Stomach smooth muscle (tissue), 2 donors: ENCODE results near the gene ERFL.
"Not testable (repeated sequence)": the region's sequence is repeated elsewhere in the genome, so short reads cannot be mapped to it uniquely, and the experiment has no call there.

Experiments
- H3K27ac ChIP-seq: one replicate; pipeline ENCODE4 v1.7.0; 2013; ENCODE audit warnings: mild to moderate bottlenecking, low read length, inconsistent platforms
- H3K27me3 ChIP-seq, 2 donors: one replicate each; pipeline ENCODE4 v1.7.0; 2013; ENCODE audit warnings: low read length in 2 of 2; ENCODE audit not compliant: insufficient read depth in 2 of 2, control insufficient read depth in 1 of 2
- H3K36me3 ChIP-seq, 2 donors: one replicate each; pipeline ENCODE4 v1.7.0; 2013; ENCODE audit warnings: low read length in 2 of 2; ENCODE audit not compliant: control insufficient read depth in 2 of 2, insufficient read depth in 2 of 2
- H3K4me1 ChIP-seq: one replicate; pipeline ENCODE4 v1.7.0; 2013; ENCODE audit warnings: low read length; ENCODE audit not compliant: control insufficient read depth, insufficient read depth
- H3K4me3 ChIP-seq, 2 donors: one replicate each; pipeline ENCODE4 v1.7.0; 2013; ENCODE audit warnings: low read length in 2 of 2
- H3K9ac ChIP-seq, 2 donors: one replicate each; pipeline ENCODE4 v1.7.0; 2013; ENCODE audit warnings: low read length in 2 of 2, mild to moderate bottlenecking in 1 of 2
- H3K9me3 ChIP-seq, 2 donors: one replicate each; pipeline ENCODE4 v1.7.0; 2013; ENCODE audit warnings: low read length in 2 of 2; ENCODE audit not compliant: control insufficient read depth in 2 of 2
- donor health status: healthy.
- donor health status: Pancreatic carcinoma.

Gene ERFL

DNA sequence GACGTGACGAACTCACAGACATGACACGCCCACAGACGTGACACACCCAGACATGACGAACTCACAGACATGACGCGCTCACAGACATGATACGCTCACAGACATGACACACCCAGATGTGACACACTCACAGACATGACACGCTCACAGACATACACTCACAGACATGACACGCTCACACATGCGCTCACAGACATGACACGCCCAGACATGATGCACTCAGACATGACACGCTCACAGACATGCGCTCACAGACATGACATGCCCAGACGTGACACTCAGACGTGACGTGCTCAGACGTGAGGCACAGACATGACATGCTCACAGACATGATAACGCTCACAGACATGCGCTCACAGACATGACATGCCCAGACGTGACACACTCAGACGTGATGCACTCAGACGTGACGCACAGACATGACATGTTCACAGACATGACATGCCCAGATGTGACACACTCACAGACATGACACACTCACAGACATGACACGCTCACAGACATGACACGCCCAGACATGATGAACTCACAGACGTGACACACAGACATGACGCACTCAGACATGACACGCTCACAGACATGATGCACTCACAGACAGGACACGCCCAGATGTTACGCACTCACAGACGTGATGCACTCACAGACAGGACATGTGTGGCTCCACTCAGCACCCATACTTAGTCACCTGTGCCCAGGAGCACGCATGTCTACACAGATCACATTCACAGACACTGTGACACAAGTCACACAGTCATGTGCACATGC, 8.1 kb downstream of the ERFL start:
- H3K4me3 ChIP-seq: no peak overlapping the region

GRCh38 chr19:41918653-41919244, 9.5 kb downstream of the ERFL start:
- Histone ChIP-seq H3K27ac (no peak overlapping the region), H3K4me3 (no peak overlapping the region), H3K36me3 (no peaks in the 10 kb centered on the region), H3K4me1 (peaks cover 5% of the 10 kb centered on the region), H3K9me3 (no peaks in the 10 kb centered on the region), H3K27me3 (peaks cover 78 to 80% of the 10 kb centered on the region in 2 donors), H3K9ac (no peak overlapping the region)

More for the DNA sequence above, 8.1 kb downstream of the ERFL start:
- no peaks in the 10 kb centered on the region for H3K9me3 ChIP-seq
- H3K36me3 ChIP-seq: no peaks in the 10 kb centered on the region
- H3K4me1 ChIP-seq: peaks cover 4% of the 10 kb centered on the region
- peaks cover 83% of the 10 kb centered on the region in 2 donors for H3K27me3 ChIP-seq
- no peak overlapping the region for H3K27ac ChIP-seq
- H3K9ac ChIP-seq: no peak overlapping the region

DNA sequence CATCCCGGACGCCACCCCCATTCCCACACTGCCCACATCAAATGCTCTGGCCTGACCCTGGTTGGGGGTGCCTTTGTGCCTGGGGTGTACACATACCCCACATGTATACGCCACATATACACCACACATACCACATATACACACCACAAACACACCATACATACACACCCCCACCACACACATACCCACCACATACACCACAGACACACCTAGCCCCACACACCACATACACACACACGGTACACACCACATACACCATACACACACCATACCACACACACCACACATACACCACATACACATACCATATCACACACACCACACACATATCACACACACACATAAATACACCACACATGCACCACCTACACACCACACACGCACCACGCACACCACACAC, 10.2 kb downstream of the ERFL start:
- H3K4me1 ChIP-seq: peaks cover 5% of the 10 kb centered on the region
- no peaks in the 10 kb centered on the region for H3K36me3 ChIP-seq
- H3K9me3 ChIP-seq: no peaks in the 10 kb centered on the region
- H3K4me3 ChIP-seq: no peak overlapping the region
- no peak overlapping the region for H3K9ac ChIP-seq
- peaks cover 79 to 84% of the 10 kb centered on the region in 2 donors for H3K27me3 ChIP-seq
- H3K27ac ChIP-seq: no peak overlapping the region

DNA sequence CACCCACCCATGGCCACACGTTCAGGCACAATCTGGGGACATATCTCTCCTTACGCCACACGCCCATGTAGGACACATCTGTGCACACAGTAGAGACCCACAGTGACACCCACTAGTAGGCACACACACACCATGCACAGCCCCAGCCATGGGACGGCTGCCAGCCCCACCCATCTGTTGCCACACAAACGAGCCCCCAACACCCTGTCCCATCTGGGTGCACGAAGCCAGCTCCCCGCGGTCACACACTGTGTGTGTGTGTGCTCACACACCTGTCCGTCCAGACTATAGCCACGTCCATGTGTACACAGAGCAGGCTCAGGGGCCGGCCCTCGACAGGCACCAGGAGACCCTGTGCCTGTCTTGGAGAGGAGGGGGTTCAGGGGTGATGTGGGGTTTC, 10.6 kb downstream of the ERFL start:
- Histone ChIP-seq H3K27me3 (peaks cover 75 to 80% of the 10 kb centered on the region in 2 donors), H3K9ac (no peak overlapping the region), H3K4me3 (no peak overlapping the region), H3K36me3 (no peaks in the 10 kb centered on the region), H3K9me3 (no peaks in the 10 kb centered on the region), H3K27ac (no peak overlapping the region), H3K4me1 (peaks cover 5% of the 10 kb centered on the region)

DNA sequence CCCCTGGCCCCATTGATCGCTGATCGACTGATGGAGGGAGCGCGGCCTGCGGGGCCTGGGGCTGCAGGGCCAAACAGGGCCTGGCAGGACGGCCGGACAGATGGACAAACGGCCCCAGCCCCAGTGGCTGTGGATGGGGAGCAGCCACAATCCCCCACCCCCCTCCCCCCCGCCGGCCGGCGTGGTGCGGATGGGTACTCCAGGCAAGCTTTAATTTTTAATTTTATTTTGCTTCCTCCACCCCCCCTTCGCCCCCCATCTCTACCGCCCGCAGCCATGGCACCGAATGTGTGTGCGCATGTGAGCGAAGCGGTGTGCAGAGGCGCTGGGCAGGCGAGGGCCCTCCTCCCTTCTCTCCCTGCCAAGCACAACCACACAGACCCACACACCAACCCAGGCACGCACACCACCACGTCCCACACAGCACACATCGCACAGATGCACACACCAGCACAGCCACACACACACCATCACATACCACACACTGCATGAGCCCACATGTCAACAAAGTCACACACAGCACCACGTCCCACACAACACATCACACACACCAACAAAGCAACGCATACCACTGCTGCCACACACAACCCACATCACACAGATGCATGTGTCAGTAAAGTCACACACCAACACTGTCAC, 12.4 kb downstream of the ERFL start:
- H3K4me3 ChIP-seq: no peak overlapping the region
- peaks cover 75 to 79% of the 10 kb centered on the region in 2 donors for H3K27me3 ChIP-seq

GRCh38 chr19:41915021-41915775, 13.1 kb downstream of the ERFL start:
- H3K27me3 ChIP-seq: peaks cover 70 to 77% of the 10 kb centered on the region in 2 donors
- H3K4me1 ChIP-seq: peaks cover 5% of the 10 kb centered on the region
- H3K36me3 ChIP-seq: no peaks in the 10 kb centered on the region
- peak overlapping the region in 1 of 2 donors; percentile 29 for H3K4me3 ChIP-seq
- H3K9ac ChIP-seq: no peak overlapping the region
- H3K27ac ChIP-seq: no peak overlapping the region
- no peaks in the 10 kb centered on the region for H3K9me3 ChIP-seq

More for the DNA sequence above, 12.4 kb downstream of the ERFL start:
- H3K9ac ChIP-seq: no peak overlapping the region
- H3K9me3 ChIP-seq: no peaks in the 10 kb centered on the region
- peaks cover 5% of the 10 kb centered on the region for H3K4me1 ChIP-seq
- no peak overlapping the region for H3K27ac ChIP-seq
- H3K36me3 ChIP-seq: no peaks in the 10 kb centered on the region

DNA sequence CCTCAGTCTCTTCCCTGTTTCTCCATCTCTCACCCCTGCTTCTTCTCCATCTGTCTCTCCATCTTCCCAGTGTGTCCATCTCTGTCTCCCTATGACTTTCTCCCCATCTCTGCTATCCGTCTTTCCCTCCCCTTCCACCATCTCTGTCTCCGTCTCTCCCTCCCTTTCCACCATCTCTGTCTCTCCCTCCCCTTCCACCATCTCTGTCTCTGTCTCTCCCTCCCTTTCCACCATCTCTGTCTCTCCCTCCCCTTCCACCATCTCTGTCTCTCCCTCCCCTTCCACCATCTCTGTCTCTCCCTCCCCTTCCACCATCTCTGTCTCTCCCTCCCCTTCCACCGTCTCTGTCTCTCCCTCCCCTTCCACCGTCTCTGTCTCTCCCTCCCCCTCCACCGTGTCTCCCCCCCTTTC, 13.8 kb downstream of the ERFL start:
- not testable (repeated sequence) for H3K27ac ChIP-seq, H3K4me1 ChIP-seq, H3K9ac ChIP-seq, H3K36me3 ChIP-seq, H3K9me3 ChIP-seq, H3K4me3 ChIP-seq
- H3K27me3 ChIP-seq: peaks cover 63 to 71% of the 10 kb centered on the region in 2 donors

DNA sequence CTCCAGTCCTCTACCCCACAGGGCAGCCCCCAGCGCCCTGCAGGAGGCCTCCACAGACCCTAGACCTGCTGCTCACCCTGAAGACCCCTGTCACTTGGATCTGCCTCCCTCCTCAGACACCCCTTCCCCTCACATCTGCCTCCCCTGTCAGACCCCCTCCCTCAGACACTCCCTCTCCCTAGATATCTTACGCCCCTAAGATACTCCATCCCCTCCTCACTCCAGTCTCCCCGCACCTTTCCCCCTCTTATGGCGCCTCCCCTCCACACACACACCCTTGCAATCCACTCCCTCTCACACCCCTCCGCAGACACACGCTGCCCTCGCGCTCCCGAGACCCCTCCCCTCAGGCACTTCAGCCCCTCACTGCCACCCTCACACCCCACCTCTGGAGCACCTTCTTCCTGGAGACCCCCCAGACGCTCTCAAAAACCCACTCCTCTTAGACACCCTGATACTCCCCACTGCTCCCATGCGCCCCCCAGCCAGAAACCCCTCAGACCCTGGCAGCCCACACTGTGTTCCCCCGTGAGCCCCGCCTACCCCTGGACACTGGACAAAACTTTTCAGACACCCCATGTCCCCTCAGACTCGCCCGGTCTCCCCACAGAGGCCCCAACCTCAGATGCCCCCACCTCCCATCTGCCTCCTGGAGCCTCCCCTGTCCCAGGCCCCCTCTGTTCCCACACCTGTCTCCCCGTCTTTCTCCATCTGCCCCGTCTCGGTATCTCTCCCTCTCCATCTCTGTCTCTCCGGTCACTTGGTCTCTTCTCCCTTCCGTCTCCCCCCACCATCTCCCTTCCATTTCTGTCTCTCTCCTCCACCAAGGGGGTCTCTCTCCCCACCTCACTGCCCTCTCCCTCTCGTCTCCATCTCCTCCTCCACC, 14.5 kb downstream of the ERFL start:
- no peak overlapping the region for H3K9ac ChIP-seq
- peaks cover 5% of the 10 kb centered on the region for H3K4me1 ChIP-seq
- H3K36me3 ChIP-seq: no peaks in the 10 kb centered on the region
- H3K9me3 ChIP-seq: no peaks in the 10 kb centered on the region
- H3K27ac ChIP-seq: no peak overlapping the region
- H3K4me3 ChIP-seq: no peak overlapping the region
- peaks cover 63 to 65% of the 10 kb centered on the region in 2 donors for H3K27me3 ChIP-seq

GRCh38 chr19:41912899-41913537, 15.2 kb downstream of the ERFL start:
- H3K36me3 ChIP-seq: no peaks in the 10 kb centered on the region
- H3K27ac ChIP-seq: no peak overlapping the region
- H3K9me3 ChIP-seq: no peaks in the 10 kb centered on the region
- no peak overlapping the region for H3K9ac ChIP-seq
- no peak overlapping the region for H3K4me3 ChIP-seq
- peaks cover 58% of the 10 kb centered on the region in 2 donors for H3K27me3 ChIP-seq
- peaks cover 5% of the 10 kb centered on the region for H3K4me1 ChIP-seq
